ENCODE data around the gene SP100.

DNA sequence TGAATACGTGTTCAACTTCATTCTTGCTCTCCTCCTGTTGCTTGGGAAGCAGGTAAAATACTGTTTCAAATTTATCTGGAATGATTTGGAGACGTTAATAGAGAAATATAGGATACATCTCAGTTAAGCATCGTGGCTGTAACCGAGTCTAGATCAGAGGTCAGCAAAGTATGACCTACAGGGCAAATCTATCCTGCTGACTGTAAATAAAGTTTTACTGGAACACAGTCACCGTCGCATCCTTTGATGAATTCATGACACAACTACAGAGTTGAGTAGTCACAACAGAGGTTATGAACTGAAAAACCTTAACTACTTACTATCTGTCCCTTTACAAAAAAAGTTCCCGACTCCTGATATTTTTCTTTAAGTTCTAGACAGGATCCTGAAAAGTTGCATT, 86.6 kb downstream of the SP100 start:
- TF ChIP-seq, protein P1, sequence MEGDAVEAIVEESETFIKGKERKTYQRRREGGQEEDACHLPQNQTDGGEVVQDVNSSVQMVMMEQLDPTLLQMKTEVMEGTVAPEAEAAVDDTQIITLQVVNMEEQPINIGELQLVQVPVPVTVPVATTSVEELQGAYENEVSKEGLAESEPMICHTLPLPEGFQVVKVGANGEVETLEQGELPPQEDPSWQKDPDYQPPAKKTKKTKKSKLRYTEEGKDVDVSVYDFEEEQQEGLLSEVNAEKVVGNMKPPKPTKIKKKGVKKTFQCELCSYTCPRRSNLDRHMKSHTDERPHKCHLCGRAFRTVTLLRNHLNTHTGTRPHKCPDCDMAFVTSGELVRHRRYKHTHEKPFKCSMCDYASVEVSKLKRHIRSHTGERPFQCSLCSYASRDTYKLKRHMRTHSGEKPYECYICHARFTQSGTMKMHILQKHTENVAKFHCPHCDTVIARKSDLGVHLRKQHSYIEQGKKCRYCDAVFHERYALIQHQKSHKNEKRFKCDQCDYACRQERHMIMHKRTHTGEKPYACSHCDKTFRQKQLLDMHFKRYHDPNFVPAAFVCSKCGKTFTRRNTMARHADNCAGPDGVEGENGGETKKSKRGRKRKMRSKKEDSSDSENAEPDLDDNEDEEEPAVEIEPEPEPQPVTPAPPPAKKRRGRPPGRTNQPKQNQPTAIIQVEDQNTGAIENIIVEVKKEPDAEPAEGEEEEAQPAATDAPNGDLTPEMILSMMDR (IDR thresholded peaks at IDR 0.05) = no peak
- TF ChIP-seq POLR2A (IDR thresholded peaks at IDR 0.05) = no peak
